HK-2 (cell line): ENCODE measurements around the gene GRK7.
"Not testable (repeated sequence)": the region's sequence is repeated elsewhere in the genome, so short reads cannot be mapped to it uniquely, and the experiment has no call there.

Experiments
- DNase-seq: peaks from one replicate; pipeline ENCODE4 v3.0.0-alpha.2; 2018; ENCODE audit not compliant: unreplicated experiment

GRK7 gene

GRCh38 chr3:141754032-141754431 is 9.2 kb upstream of the GRK7 start:
- DNase-seq = no peak

- not testable (repeated sequence) for DNase-seq
Observed at GRCh38 chr3:141762552-141762951, 656 bp upstream of the GRK7 start.

GRCh38 chr3:141764045-141764444 is 837 bp downstream of the GRK7 start:
- DNase-seq = no peak

GRCh38 chr3:141764465-141764864 is 1.3 kb downstream of the GRK7 start:
- DNase-seq = no peak

DNA sequence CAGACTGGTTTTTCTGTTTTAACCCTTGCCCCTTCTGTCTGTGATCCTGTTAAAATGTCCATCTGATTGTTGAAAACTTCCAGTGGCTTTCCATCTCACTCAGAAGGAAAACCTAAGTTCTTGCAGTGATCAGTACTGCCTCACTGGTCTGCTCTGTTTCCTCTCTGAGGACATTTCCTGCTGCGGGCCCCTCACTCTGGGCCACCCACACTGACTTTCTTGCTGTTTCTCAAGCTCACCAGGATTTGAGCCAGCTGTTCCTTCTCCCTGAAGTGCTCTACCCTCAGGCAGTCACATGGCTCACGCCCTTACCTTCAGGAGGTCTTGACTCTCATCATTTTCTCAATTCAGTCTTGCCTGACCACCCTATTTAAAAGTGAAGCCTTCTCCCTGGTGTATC is 1.8 kb downstream of the GRK7 start:
- no peak for DNase-seq

- no peak for DNase-seq
Observed at GRCh38 chr3:141767066-141767465, 3.9 kb downstream of the GRK7 start.

DNA sequence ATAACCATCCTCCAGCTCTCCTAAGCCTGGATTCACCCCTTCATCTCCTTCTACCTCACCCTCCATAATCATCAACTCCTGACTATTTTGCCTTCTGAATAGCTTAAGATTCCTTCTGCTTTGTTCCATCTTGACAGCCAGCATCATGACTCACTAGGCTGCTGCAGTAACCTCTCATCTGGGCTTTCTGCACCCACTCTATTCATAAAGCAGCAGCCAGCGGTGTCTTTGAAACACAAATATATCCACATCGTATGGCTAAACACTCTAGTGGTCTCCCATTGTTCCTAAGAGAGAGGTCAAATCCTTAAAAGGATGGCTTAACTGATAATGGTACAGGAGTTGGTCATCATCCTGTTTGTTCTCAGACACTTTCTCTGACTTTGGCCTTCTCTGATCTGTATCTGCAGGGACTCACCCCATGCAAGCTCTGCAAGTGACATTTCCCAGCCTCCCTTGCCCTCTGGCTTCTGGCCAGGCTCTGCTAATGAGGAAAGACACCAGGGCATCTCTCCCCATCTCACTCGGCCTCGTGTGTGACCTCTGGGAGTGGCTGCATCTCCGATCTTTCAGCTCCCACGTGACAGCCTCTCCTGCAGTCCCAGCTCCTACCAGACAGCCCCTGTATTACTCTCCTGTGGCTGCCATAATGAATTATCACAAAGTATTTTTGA is 6.2 kb downstream of the GRK7 start:
- DNase-seq = no peak

DNA sequence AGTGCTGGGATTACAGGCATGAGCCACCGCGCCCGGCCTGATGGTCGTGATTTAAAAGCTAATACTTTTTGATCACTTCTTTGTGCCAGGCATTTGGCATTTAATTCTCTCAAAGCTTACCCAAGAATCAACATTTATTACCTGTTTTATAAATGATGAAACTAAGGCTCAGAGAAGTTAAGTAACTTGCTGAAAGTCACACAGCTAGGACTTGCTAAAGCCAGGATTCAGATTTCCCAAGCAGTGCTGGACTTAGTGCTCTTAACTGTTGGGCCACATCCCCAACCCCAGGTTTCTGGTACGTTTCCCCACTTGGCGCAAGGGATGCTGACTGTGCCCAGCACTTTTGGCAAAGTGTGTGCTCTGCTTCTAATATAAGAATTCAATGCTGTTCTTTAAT is 10.5 kb downstream of the GRK7 start:
- no peak for DNase-seq

GRCh38 chr3:141776376-141776775 is 13.2 kb downstream of the GRK7 start:
- DNase-seq = no peak

GRCh38 chr3:141776885-141777284 is 13.7 kb downstream of the GRK7 start:
- no peak for DNase-seq

DNA sequence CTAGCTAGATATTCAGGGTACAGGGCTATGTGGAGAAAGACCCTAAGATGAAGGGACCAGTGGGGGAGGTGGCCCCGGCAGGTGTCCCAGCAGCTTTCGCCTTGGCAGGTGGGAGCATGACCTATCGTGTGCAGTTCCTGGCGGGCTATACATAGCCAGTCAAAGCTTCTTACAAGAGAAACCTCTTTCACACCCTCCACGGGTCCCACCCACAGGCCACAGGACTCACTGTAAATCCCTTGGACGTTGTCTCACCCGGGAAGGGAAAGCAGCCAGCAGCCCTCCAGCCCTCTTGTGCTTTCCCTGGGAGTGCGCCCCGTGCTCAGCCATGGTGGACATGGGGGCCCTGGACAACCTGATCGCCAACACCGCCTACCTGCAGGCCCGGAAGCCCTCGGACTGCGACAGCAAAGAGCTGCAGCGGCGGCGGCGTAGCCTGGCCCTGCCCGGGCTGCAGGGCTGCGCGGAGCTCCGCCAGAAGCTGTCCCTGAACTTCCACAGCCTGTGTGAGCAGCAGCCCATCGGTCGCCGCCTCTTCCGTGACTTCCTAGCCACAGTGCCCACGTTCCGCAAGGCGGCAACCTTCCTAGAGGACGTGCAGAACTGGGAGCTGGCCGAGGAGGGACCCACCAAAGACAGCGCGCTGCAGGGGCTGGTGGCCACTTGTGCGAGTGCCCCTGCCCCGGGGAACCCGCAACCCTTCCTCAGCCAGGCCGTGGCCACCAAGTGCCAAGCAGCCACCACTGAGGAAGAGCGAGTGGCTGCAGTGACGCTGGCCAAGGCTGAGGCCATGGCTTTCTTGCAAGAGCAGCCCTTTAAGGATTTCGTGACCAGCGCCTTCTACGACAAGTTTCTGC is 15.0 kb downstream of the GRK7 start:
- DNase-seq = no peak

- DNase-seq = no peak
Observed at GRCh38 chr3:141779667-141780066, 16.5 kb downstream of the GRK7 start.

- DNase-seq = no peak
Observed at GRCh38 chr3:141782386-141782932, 19.3 kb downstream of the GRK7 start.

- no peak for DNase-seq
Observed at GRCh38 chr3:141783632-141784031, 20.4 kb downstream of the GRK7 start.

DNA sequence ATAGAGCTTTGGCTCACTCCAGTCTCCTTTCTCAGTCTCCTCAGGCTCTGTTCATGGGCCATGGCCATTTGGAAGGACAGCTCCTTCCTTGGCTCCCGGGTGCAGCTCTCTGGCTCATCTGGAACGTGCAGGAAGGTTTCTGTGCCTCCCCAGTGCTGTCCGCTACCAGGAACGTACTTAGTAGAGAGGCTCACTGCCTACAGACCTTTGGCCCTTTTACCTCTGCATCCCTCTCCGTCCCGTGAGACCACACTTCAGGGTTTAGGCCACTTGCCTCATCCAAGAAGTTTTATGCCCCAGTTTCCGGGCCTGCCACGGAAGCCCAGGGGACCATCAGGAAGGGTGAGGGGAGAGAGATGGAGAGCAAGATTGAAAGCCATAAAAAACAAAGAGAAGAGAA is 20.9 kb downstream of the GRK7 start:
- DNase-seq = no peak

- no peak for DNase-seq
Observed at GRCh38 chr3:141784531-141784930, 21.3 kb downstream of the GRK7 start.

DNA sequence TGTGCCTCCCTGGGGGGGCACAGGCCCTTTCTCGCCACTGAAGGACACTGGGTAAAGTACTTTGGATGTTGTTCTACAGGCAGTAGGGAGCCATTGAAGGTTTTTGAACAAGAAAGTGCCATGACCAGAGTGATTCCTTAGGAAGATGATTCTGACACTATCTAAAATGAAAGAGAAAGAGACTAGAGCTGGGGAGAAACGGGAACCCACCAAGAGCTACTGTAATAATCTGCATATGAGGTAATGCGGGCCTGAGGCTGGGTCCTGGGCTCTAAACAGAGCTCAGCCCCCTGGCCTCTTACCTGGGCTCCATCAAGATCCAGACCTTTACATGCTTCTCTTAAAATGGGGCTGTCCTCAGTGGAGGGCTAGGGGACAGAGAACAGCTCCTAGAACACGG is 24.9 kb downstream of the GRK7 start:
- DNase-seq = no peak

GRCh38 chr3:141788750-141789149 is 25.5 kb downstream of the GRK7 start:
- DNase-seq = not testable (repeated sequence)

GRCh38 chr3:141789281-141789680 is 26.1 kb downstream of the GRK7 start:
- no peak for DNase-seq

DNA sequence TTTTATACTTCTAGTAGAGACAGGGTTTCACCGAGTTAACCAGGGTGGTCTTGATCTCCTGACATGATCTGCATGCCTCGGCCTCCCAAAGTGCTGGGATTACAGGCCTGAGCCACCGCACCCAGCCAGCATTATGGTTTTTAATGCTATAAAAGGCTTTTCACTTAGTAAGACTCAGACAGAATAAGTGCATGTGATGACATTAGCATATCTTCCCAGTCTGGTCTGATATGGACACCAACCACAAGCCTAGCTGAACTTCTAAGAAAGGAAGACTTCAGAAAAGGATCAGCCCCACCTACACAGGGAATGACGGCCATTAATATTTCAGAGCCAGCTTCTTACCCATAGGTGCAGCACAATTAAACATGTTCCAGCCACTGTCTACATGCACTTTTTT is 27.0 kb downstream of the GRK7 start:
- no peak for DNase-seq

- no peak for DNase-seq
Observed at GRCh38 chr3:141792495-141792894, 29.3 kb downstream of the GRK7 start.

GRCh38 chr3:141793476-141794260 is 30.5 kb downstream of the GRK7 start:
- no peak for DNase-seq
